Prostate gland (tissue), 2 donors: ENCODE measurements around the gene HMGB4. TPM values are rescaled to one million over a fixed set of nuclear protein-coding genes. Genes with fewer than 3 reads are reported as not detected.

Experiments used
- DNase-seq: peaks from one replicate; pipeline ENCODE4 v3.0.0-alpha.2; 2019; ENCODE audit warnings: low spot score
- H3K27ac ChIP-seq, 2 donors: fragments of 200-600 bp; sonication (generic); 2 replicates each; pipeline ENCODE4 v1.5.1; 2017 to 2019
- H3K27me3 ChIP-seq: fragments of 200-600 bp; sonication (generic); replicated peaks from 2 replicates; pipeline ENCODE4 v1.5.1; 2019; ENCODE audit not compliant: insufficient read depth
- H3K36me3 ChIP-seq, 2 donors: fragments of 200-600 bp; sonication (generic); 1 replicate in 1 of 2; 2 replicates in 1 of 2; pipeline versions ENCODE4 v1.5.1 to v1.8.1; 2017 to 2019
- H3K4me1 ChIP-seq: fragments of 200-600 bp; sonication (generic); replicated peaks from 2 replicates; pipeline ENCODE4 v1.5.1; 2019
- H3K4me3 ChIP-seq, 2 donors: fragments of 200-600 bp; sonication (generic); 2 replicates each; pipeline ENCODE4 v1.5.1; 2017 to 2019
- H3K9me3 ChIP-seq: fragments of 200-600 bp; sonication (generic); 2 replicates; pipeline ENCODE4 v1.5.1; 2017
- CTCF ChIP-seq, 4 experiments: fragments of 200-600 bp in 2 of 4; fragments of 450-650 bp in 2 of 4; sonication (generic) in 2 of 4; IDR thresholded peaks; 1 replicate in 3 of 4; 2 replicates in 1 of 4; pipeline ENCODE4 v1.5.1; 2016 to 2019; ENCODE audit warnings: antibody characterized with exemption in 4 of 4, mild to moderate bottlenecking in 2 of 4, moderate library complexity in 2 of 4
- POLR2A ChIP-seq: fragments of 450-650 bp; IDR thresholded peaks from one replicate; pipeline ENCODE4 v1.6.1; 2016; ENCODE audit warnings: antibody characterized with exemption, mild to moderate bottlenecking
- POLR2AphosphoS5 ChIP-seq: sonication (generic); formaldehyde crosslinking; IDR thresholded peaks from one replicate; pipeline ENCODE4 v1.6.1; 2017; ENCODE audit warnings: antibody characterized with exemption
- WGBS: methylation state at CpG from one replicate; pipeline ENCODE4 v1.1.5; 2018; 5-methylcytosine and 5-hydroxymethylcytosine counted together
- intact Hi-C: fragments of 100-400 bp; cut with DNase I; formaldehyde crosslinking; loops from one replicate; pipeline ENCODE4 v1.14.2; 2022
- total RNA-seq, 2 donors: library from RNA; depleted of rRNA; stranded (reverse); fragments of >200 nt; gene quantifications; one replicate each; pipeline ENCODE4 v1.1.0, GENCODE V29; 2016

Gene HMGB4
- total RNA-seq, 2 donors from 2014 or later: 25.1 TPM; not detected in 1

GRCh38 chr1:33895976-33896375, 32.1 kb downstream of the HMGB4 start:
- Histone ChIP-seq H3K4me3 (no peak overlapping the region), H3K27ac (no peak overlapping the region), H3K27me3 (no peaks in the 10 kb centered on the region), H3K4me1 (no peaks in the 10 kb centered on the region), H3K36me3 (no peaks in the 10 kb centered on the region), H3K9me3 (no peaks in the 10 kb centered on the region)
- WGBS: 88% methylated on average over 2 of the region's 2 CpGs
- no peak for DNase-seq
- intact Hi-C loops: no loop called here
- TF ChIP-seq POLR2AphosphoS5 (no peak), CTCF (IDR thresholded peaks at IDR 0.05) (no peak), POLR2A (no peak)

DNA sequence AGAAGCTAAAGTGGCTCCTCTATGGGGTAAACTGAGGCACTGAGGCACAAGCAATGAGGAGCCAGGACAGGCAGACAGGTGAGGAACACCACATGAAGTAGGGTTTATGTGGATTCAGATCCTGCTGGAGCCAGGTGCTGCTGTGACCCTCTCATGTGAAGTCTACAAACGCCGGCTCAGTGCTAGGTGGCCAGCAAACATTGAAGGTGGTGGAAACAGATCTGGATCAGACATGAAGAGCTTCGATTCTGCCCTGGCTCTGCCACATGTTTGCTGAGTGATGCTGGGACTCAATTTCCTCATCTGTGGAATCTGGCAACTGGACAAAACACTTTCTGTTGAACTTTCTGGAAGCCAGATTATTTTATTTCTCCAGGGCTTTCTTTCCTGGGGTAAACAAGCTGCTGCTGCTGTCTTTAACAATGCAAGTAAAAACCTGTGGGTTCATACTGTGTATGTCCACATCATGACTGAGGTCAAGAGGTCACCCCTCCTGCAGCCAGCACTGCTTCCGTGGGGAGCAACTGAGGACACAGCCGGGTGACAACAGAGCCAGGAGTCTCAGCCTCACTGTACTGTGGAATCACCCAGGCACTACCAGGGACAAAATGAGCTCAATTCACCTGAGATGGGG, 33.3 kb downstream of the HMGB4 start:
- no peak overlapping the region for H3K4me3 ChIP-seq
- H3K9me3 ChIP-seq: no peaks in the 10 kb centered on the region
- intact Hi-C loops: no loop called here
- H3K4me1 ChIP-seq: peaks cover 6% of the 10 kb centered on the region
- TF ChIP-seq POLR2AphosphoS5: no peak
- TF ChIP-seq POLR2A: no peak
- no peak for TF ChIP-seq CTCF (IDR thresholded peaks at IDR 0.05)
- H3K27me3 ChIP-seq: no peaks in the 10 kb centered on the region
- H3K27ac ChIP-seq: no peak overlapping the region
- WGBS: 59% methylated on average over 5 of the region's 5 CpGs
- H3K36me3 ChIP-seq: no peaks in the 10 kb centered on the region
- no peak for DNase-seq

DNA sequence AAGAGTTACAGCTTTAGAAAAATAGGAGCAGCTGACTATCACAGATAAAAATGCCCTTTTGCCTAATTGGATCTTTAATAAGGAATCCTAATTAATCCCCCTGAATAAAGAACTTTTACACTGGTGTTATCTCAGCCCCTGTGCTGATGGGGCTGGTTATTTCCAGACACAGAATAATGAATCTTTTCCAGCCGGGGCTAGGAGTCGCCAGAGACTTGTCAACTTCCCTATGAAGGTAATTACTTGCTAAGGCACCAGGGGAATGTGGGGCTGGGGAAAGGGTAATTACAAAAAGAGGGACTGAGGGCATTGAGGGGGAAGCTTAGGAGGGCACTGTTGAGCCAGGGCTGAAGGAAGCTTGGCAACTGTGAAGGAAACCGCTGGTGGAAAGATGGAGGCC, 34.5 kb downstream of the HMGB4 start:
- H3K27ac ChIP-seq: no peak overlapping the region
- WGBS: 87% methylated on average over 3 of the region's 3 CpGs
- no peaks in the 10 kb centered on the region for H3K9me3 ChIP-seq
- TF ChIP-seq CTCF (IDR thresholded peaks at IDR 0.05): no peak
- TF ChIP-seq POLR2A: no peak
- TF ChIP-seq POLR2AphosphoS5: no peak
- no peaks in the 10 kb centered on the region for H3K27me3 ChIP-seq
- intact Hi-C loops: no loop called here
- H3K4me3 ChIP-seq: no peak overlapping the region
- H3K36me3 ChIP-seq: no peaks in the 10 kb centered on the region
- H3K4me1 ChIP-seq: peaks cover 6% of the 10 kb centered on the region
- no peak for DNase-seq

DNA sequence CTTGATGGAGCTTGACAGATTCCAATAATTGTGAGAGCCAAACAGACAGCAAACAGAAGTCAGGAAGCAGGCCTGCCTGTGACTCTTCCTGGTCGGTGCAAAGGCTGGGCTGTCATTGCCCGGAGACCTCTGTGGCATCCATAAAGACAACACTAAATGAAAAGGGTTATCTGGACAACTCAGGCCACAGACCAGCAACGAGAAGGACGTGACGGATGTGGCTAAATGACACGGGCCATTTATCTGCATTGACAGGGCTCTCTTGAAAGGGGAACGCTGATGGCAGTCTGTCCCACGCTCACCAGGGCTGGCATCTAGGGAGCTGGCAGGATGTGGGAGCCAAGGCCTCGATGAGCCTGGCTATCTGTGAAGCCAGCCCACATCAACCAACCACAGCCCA, 35.0 kb downstream of the HMGB4 start:
- H3K4me1 ChIP-seq: peaks cover 6% of the 10 kb centered on the region
- H3K4me3 ChIP-seq: no peak overlapping the region
- intact Hi-C loops: no loop called here
- 63% methylated on average over 9 of the region's 9 CpGs for WGBS
- H3K27me3 ChIP-seq: no peaks in the 10 kb centered on the region
- TF ChIP-seq POLR2A (no peak), POLR2AphosphoS5 (no peak), CTCF (IDR thresholded peaks at IDR 0.05) (no peak)
- DNase-seq: no peak
- no peaks in the 10 kb centered on the region for H3K9me3 ChIP-seq
- H3K36me3 ChIP-seq: no peaks in the 10 kb centered on the region
- no peak overlapping the region for H3K27ac ChIP-seq

GRCh38 chr1:33899746-33900145, 35.9 kb downstream of the HMGB4 start:
- H3K4me3 ChIP-seq: no peak overlapping the region
- intact Hi-C loops: no loop called here
- no peaks in the 10 kb centered on the region for H3K9me3 ChIP-seq
- no peaks in the 10 kb centered on the region for H3K36me3 ChIP-seq
- peaks cover 6% of the 10 kb centered on the region for H3K4me1 ChIP-seq
- 83% methylated on average over 3 of the region's 3 CpGs for WGBS
- H3K27ac ChIP-seq: no peak overlapping the region
- H3K27me3 ChIP-seq: no peaks in the 10 kb centered on the region
- DNase-seq: no peak
- TF ChIP-seq POLR2AphosphoS5 (no peak), POLR2A (no peak), CTCF (IDR thresholded peaks at IDR 0.05) (no peak)
